GM19240 (cell line): Measurements from ENCODE around the gene CXCL17.

Experiments
- DNase-seq: peaks from one replicate; pipeline ENCODE4 v3.0.0; 2011; ENCODE audit warnings: low spot score; ENCODE audit not compliant: insufficient read length

Gene CXCL17

DNA sequence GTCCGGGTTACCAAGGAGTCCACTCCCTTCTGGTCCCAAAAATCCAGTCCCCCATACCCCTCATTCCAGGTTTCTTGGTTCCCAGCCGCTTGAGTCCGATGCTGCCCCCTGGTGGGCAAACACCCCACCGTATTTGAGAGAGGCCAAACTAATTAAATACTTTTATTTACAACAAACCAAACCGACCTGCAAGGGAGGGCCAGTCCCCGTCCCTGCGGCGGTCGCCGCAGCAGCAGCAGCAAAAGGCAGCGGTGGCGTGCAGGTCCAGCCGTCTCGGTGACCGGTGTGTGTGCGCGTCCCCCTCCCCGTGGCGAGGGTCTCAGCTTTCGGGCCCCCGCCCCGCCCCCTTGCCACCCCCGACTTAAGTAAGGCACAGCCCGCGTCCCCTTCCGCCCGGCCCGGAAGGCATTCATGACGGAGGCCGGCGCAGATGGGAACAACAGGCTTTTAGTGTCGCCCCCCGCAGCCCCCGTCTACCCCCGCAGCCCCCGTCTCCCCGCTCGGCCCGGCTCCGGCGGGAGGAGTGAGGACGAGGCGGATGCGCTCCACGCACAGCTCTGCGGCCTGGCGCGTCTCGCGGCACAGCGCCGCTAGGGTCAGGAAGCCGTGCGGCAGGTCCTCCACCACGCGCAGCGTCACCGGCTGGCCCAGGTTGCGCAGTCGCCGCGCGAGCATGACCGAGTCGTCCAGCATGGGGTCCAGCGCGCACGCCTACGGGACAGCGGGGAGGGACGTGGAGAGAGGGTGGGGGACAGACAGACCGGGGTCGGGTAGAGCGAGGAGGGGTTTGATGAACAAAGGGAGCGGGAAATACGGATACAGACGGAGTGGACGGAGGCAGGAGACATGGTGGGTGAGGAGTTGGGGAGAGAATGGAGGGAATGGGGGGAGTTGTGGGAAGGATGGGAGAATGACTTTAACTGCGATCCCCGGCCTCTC lies 41.1 kb downstream of the CXCL17 start:
- DNase-seq: peak; percentile 45

DNA sequence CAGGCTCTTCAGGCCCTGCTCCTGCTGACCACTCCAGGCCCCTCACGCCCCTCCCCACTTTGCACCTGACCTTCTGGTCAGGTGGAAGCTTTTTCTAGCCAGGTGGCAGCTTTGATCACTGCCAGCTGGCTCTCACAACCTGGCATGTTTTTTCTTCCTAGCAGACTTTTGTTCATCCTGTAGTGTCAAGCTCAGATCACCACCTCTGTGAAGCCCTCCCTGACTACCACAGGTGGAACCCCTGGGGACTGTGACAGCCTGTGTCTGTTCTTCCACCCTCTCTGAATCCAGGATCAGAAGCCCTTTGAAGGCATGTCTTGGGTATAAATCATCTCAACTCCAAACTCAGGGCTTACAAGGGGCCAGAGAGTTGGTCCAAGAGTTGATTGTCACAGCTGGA lies 42.3 kb downstream of the CXCL17 start:
- DNase-seq: no peak

GRCh38 chr19:42397263-42398166 lies 45.2 kb downstream of the CXCL17 start:
- DNase-seq: no peak

- DNase-seq: peak; percentile 100
Observed at GRCh38 chr19:42396381-42397262, 46.1 kb downstream of the CXCL17 start.

DNA sequence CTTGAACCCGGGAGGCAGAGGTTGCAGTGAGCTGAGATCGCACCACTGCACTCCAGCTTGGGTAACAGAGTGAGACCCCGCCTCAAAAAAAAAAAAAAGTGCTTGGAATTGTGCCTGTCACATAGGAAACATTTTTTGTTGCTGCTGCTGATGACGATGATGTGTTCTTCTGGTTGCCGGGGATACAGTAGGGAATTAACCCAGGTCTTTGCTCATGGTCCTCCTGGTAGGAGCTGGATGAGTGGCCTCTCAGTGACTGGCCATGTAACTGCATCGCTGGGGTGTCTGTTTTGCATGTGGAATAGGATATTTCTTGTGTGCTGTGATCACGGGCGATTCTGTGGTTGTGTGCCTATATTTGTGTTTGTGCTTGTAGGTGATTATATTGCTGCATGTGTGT lies 48.0 kb downstream of the CXCL17 start:
- no peak for DNase-seq

- no peak for DNase-seq
Observed at GRCh38 chr19:42392165-42392564, 50.6 kb downstream of the CXCL17 start.

DNA sequence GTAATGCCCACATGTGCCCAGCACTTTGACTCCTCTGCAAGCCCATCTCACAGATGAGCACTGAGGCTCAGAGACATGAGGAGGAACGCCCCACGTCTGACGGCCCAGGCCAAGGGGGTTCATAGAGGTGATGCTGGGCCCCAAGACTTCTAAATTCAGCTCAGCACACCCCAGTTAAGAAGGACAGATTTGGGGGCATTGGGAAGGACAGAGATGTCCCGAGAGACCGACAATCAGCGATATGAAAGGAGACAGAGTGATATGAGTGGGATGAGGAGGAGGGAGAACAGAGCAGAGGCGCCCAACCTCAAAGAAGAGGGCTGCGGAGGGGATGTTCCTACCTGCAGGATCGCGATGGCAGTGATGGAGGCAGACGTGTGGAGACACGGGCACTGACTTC lies 52.8 kb downstream of the CXCL17 start, which contains the start of gene CNFN:
CNFN (minus strand) TSS at position 399 of the 400 bp plus-strand sequence. CDS start 1,260 bp downstream, outside the sequence.
- DNase-seq: no peak

DNA sequence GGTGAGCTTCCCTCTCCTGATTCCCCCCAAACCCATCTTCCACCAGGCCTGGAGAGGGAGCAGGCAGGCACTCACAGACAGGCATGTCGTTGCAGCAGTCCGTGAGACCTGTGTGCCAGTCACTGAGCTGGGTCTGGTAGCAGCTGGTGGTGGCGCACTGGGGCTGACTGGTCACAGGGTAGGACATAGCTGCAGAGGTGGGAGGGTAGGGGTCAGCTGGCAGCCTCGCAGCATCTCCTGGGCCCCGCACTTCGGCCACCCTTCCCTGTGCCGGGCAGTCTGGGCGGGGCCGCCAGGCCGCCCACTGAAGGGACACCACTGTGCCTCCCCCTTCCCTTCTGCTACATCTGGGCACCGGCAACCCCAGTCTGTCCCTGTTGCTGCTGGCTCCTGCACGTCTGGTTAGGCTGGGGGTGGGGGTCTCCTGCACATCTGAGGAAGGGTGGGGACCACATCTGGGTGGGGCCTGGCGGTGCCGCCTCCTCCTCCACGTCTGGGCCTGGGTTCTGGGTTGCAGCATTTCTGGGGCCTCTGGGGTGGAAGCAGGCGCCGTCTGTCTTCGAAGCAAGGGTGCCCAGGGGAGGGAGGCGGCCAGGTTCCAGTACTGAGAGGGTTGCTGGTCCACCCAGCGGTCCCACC lies 53.8 kb downstream of the CXCL17 start:
- DNase-seq: no peak

DNA sequence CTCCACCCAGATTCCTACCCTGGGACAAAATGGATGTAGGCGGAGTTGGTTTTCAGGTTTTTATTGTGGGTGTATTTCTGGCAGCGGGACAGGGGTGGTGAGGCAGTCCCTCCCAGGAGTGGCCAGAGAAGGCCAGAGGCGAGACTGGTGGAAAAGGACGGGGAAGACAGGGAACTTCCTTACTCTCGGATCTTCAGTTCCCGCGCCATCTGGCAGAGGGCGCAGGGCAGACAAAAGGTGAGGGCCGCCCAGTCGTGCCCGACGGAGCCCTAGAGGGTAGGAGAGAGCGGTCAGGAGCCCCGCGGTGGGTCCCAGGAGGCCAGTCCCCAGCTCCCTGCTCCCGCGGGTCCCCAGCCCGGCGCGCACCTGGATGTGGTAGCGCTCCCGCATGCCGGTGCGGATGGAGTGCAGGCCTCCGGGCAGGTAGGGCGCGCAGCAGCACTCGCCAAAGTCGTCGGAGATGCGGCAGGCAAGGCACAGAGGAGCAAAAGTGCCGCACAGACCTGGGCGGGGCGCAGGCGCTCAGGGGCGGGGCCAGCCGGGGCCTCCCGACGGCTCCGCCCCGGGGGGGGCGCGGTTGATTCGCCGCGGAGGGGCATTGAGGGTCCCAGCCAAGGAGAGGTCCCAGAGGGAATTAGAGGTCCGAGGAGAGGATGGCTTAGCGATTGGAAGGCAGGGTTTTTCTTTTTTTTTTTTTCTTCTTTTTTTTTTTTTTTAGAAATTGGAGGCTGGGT lies 55.6 kb downstream of the CXCL17 start:
- peak; percentile 48 for DNase-seq

GRCh38 chr19:42380155-42380554 lies 62.6 kb downstream of the CXCL17 start:
- no peak for DNase-seq
